KMS-11 (cell line): ENCODE data around the gene EDIL3.
"Not testable (repeated sequence)": the region's sequence is repeated elsewhere in the genome, so short reads cannot be mapped to it uniquely, and the experiment has no call there.

Experiments used
- H2AFZ ChIP-seq: fragments of 200-600 bp; sonication (generic); 2 replicates; pipeline ENCODE4 v1.6.1; 2016; ENCODE audit warnings: antibody characterized with exemption, mixed run types, low read depth
- H3K27ac ChIP-seq: fragments of 200-600 bp; sonication (generic); 2 replicates; pipeline ENCODE4 v1.6.1; 2016; ENCODE audit warnings: mild to moderate bottlenecking, mixed run types
- H3K27me3 ChIP-seq: fragments of 200-600 bp; sonication (generic); 2 replicates; pipeline ENCODE4 v1.6.1; 2017; ENCODE audit warnings: mild to moderate bottlenecking, low read depth, mixed run types, moderate library complexity; ENCODE audit not compliant: insufficient read depth
- H3K36me3 ChIP-seq: fragments of 200-600 bp; sonication (generic); 2 replicates; pipeline ENCODE4 v1.6.1; 2017; ENCODE audit warnings: mild to moderate bottlenecking, mixed run types; ENCODE audit not compliant: insufficient read depth
- H3K4me1 ChIP-seq: fragments of 200-600 bp; sonication (generic); 2 replicates; pipeline ENCODE4 v1.6.1; 2016; ENCODE audit warnings: mild to moderate bottlenecking, low read depth, mixed run types; ENCODE audit not compliant: poor library complexity, severe bottlenecking
- H3K4me2 ChIP-seq: fragments of 200-600 bp; sonication (generic); 2 replicates; pipeline ENCODE4 v1.7.0; 2016; ENCODE audit warnings: mild to moderate bottlenecking, mixed run types
- H3K4me3 ChIP-seq: fragments of 200-600 bp; sonication (generic); IDR thresholded peaks from 2 replicates; pipeline ENCODE4 v1.6.1; 2017; ENCODE audit warnings: low read depth, low read length, mixed read lengths; ENCODE audit not compliant: insufficient read depth
- H3K79me2 ChIP-seq: fragments of 200-600 bp; sonication (generic); 2 replicates; pipeline ENCODE4 v1.6.1; 2016; ENCODE audit warnings: low read depth, mixed run types; ENCODE audit not compliant: insufficient read depth
- H3K9ac ChIP-seq: fragments of 200-600 bp; sonication (generic); 2 replicates; pipeline ENCODE4 v1.6.1; 2016; ENCODE audit warnings: mild to moderate bottlenecking, mixed run types
- H4K20me1 ChIP-seq: fragments of 200-600 bp; sonication (generic); 2 replicates; pipeline ENCODE4 v1.6.1; 2016; ENCODE audit warnings: mild to moderate bottlenecking, mixed run types; ENCODE audit not compliant: insufficient read depth
- TF ChIP-seq, protein P1 (sequence below): fragments of 200-600 bp; sonication (generic); conservative IDR thresholded peaks from 2 replicates; pipeline ENCODE4 v1.6.1; 2017; ENCODE audit warnings: low read depth, mild to moderate bottlenecking, antibody characterized with exemption, low read length, moderate library complexity, mixed read lengths

The EDIL3 gene

DNA sequence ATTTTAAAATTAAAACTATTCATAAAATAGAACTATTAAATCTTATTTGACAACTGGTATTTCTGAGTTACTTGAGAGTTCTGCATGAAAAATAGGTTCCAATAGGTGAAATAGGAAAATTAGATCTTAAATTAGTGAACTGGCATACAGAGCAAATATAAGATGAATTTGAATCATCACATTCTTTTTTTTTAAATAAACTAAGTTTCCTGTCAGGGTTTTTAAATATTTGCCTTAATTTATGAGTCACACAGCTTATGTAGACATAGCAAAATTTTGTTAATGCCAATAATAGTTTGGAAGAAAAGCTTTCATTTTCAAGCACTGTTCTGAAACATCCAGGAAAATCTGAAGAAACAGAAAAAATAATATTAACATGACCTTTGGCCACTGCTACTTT lies 352.4 kb downstream of the EDIL3 start:
- Histone ChIP-seq H3K27ac (no peak overlapping the region), H3K36me3 (no peaks in the 10 kb centered on the region), H4K20me1 (no peaks in the 10 kb centered on the region), H3K27me3 (no peaks in the 10 kb centered on the region), H3K4me2 (no peak overlapping the region), H3K79me2 (no peaks in the 10 kb centered on the region), H2AFZ (no peak overlapping the region), H3K4me1 (no peaks in the 10 kb centered on the region), H3K9ac (no peak overlapping the region), H3K4me3 (no peak overlapping the region)
- TF ChIP-seq, protein P1, sequence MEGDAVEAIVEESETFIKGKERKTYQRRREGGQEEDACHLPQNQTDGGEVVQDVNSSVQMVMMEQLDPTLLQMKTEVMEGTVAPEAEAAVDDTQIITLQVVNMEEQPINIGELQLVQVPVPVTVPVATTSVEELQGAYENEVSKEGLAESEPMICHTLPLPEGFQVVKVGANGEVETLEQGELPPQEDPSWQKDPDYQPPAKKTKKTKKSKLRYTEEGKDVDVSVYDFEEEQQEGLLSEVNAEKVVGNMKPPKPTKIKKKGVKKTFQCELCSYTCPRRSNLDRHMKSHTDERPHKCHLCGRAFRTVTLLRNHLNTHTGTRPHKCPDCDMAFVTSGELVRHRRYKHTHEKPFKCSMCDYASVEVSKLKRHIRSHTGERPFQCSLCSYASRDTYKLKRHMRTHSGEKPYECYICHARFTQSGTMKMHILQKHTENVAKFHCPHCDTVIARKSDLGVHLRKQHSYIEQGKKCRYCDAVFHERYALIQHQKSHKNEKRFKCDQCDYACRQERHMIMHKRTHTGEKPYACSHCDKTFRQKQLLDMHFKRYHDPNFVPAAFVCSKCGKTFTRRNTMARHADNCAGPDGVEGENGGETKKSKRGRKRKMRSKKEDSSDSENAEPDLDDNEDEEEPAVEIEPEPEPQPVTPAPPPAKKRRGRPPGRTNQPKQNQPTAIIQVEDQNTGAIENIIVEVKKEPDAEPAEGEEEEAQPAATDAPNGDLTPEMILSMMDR = no peak

DNA sequence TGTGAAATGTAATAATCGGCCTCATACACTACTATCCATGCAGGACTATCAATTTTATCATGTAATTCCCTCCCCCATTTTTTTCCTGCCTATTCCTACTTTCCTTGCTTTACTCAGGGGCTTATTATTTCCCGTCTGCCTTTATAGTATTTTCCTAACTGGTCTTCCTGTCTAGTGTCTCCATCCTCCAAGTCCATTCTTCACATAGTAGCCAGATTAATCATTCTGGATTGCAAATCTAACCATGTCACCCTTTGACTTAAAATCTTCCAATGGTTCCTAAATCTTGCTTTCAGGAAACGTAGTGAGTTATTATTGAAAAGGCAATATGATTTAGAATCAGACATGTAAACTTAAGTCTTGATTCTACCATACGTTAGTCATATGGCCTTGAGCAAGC lies 356.6 kb downstream of the EDIL3 start:
- Histone ChIP-seq H3K4me2 (no peak overlapping the region), H3K27me3 (no peaks in the 10 kb centered on the region), H3K36me3 (no peaks in the 10 kb centered on the region), H3K4me1 (no peaks in the 10 kb centered on the region), H3K9ac (no peak overlapping the region), H3K4me3 (no peak overlapping the region), H2AFZ (no peak overlapping the region), H4K20me1 (no peaks in the 10 kb centered on the region), H3K27ac (no peak overlapping the region), H3K79me2 (no peaks in the 10 kb centered on the region)
- TF ChIP-seq, protein P1 = no peak

DNA sequence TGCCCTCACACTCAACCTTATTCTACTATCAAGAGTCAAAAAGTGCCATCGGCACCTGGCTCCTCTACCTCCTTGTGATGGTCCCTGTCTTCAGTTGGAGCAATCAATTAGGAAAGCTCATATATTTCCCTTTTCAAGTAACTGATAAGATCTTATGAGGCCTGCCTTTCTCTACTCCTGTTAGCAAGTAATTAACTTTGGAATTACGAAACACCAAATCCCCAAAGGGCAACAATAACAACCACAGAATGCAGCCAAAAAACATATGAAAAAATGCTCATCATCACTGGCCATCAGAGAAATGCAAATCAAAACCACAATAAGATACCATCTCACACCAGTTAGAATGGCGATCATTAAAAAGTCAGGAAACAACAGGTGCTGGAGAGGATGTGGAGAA lies 366.2 kb downstream of the EDIL3 start:
- H3K27me3 ChIP-seq, H3K36me3 ChIP-seq, H4K20me1 ChIP-seq, H3K79me2 ChIP-seq, H2AFZ ChIP-seq, H3K27ac ChIP-seq, H3K4me3 ChIP-seq, H3K9ac ChIP-seq, H3K4me1 ChIP-seq, H3K4me2 ChIP-seq: not testable (repeated sequence)

DNA sequence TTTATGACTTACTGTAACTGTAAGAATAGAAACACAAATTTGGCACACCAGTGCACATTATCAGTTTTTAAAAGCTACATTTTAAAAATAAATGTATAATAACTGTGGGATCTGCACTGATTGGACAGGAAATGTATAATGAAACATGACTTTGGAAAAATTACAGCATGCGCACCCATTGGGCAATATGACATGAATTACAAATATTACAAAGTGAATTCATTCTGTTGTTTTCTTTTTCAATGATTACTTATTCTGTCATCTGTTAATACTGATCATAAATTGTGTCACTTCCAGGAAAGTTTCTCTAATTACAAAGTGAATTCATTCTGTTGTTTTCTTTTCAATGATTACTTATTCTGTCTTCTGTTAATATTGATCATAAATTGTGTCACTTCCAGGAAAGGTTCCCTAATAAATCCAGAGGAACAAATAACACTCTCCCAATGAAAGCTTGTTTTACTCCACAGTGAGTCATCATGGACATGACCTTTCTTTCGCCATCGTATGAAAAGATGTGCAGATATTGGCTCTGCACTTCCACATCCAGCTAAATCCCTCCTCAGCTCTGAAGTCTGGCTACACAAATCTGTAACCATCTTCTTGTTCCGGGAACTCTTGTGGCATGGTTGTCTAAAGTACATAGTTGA lies 367.0 kb downstream of the EDIL3 start:
- Histone ChIP-seq H4K20me1 (no peaks in the 10 kb centered on the region), H2AFZ (no peak overlapping the region), H3K79me2 (no peaks in the 10 kb centered on the region), H3K4me1 (no peaks in the 10 kb centered on the region), H3K36me3 (no peaks in the 10 kb centered on the region), H3K9ac (no peak overlapping the region), H3K4me2 (no peak overlapping the region), H3K27ac (no peak overlapping the region), H3K4me3 (no peak overlapping the region), H3K27me3 (no peaks in the 10 kb centered on the region)
- TF ChIP-seq, protein P1 = no peak

DNA sequence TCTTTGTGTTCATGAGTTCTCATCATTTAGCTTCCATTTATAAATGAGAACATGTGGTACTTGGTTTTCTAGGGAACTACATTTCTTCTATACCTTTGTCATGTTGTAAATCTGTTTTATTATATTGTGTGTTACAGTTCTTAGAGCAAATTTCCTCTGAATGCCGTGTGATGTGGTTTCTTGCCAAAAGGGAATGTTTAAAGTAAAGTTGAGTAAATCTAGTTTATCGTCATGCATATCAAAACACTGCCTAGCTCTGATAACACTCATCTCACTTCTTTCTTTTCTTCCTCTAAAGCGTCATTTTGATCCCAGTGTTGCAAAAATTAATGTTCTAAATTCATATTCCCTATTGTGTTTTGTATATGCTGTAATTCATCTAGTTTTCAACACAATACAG lies 368.6 kb downstream of the EDIL3 start:
- Histone ChIP-seq H4K20me1 (no peaks in the 10 kb centered on the region), H3K27ac (no peak overlapping the region), H2AFZ (no peak overlapping the region), H3K27me3 (no peaks in the 10 kb centered on the region), H3K4me3 (no peak overlapping the region), H3K4me1 (no peaks in the 10 kb centered on the region), H3K4me2 (no peak overlapping the region), H3K79me2 (no peaks in the 10 kb centered on the region), H3K36me3 (no peaks in the 10 kb centered on the region), H3K9ac (no peak overlapping the region)
- TF ChIP-seq, protein P1 = no peak
